Upper lobe of left lung (tissue), 4 donors: ENCODE results near the gene CD46.

ENCODE experiments used
- CTCF ChIP-seq, 6 experiments: fragments of 450-650 bp in 4 of 6; fragments of 200-600 bp in 2 of 6; sonication (generic) in 2 of 6; IDR thresholded peaks; one replicate each; pipeline ENCODE4 v1.5.1; 2016 to 2019; ENCODE audit warnings: antibody characterized with exemption in 6 of 6
- EP300 ChIP-seq, 4 donors: sonication (generic); formaldehyde crosslinking; IDR thresholded peaks; one replicate each; pipeline ENCODE4 v1.5.1; 2017; ENCODE audit warnings: antibody characterized with exemption in 4 of 4, control low read depth in 2 of 4
- POLR2A ChIP-seq, 4 donors: fragments of 450-650 bp; IDR thresholded peaks; one replicate each; pipeline ENCODE4 v1.5.1; 2016 to 2017; ENCODE audit warnings: antibody characterized with exemption in 4 of 4, mild to moderate bottlenecking in 2 of 4
- POLR2AphosphoS5 ChIP-seq, 2 donors: sonication (generic); formaldehyde crosslinking; IDR thresholded peaks; one replicate each; pipeline ENCODE4 v1.5.1; 2017; ENCODE audit warnings: antibody characterized with exemption in 2 of 2

- TF ChIP-seq CTCF (IDR thresholded peaks at IDR 0.05) (no peak), POLR2AphosphoS5 (IDR thresholded peaks at IDR 0.05) (no peak), EP300 (IDR thresholded peaks at IDR 0.05) (no peak), POLR2A (IDR thresholded peaks at IDR 0.05) (no peak)
Measured at GRCh38 chr1:207747627-207748492, 4.0 kb upstream of the CD46 start.
